ENCODE measurements around the gene SLC38A10.
"Not testable (repeated sequence)": the region's sequence is repeated elsewhere in the genome, so short reads cannot be mapped to it uniquely, and the experiment has no call there.

SLC38A10 gene

GRCh38 chr17:81313776-81314397 lies 18.8 kb upstream of the SLC38A10 start:
- Histone ChIP-seq H2AFZ (ENCODE audit: low read depth, low read length) (no peak overlapping the region), H3K4me3 (ENCODE audit: low read length) (no peak overlapping the region), H3K36me3 (ENCODE audit: insufficient read depth, low read length) (no peaks in the 10 kb centered on the region), H3K27me3 (ENCODE audit: insufficient read depth, low read length) (peaks cover 13% of the 10 kb centered on the region), H3K9me3 (ENCODE audit: low read length) (no peaks in the 10 kb centered on the region), H3K4me1 (ENCODE audit: insufficient read depth, low read length) (peaks cover 57% of the 10 kb centered on the region)

- H2AFZ ChIP-seq (ENCODE audit: low read depth, low read length) = no peak overlapping the region
- no peak overlapping the region for H3K4me3 ChIP-seq (ENCODE audit: low read length)
- no peaks in the 10 kb centered on the region for H3K9me3 ChIP-seq (ENCODE audit: low read length)
- H3K36me3 ChIP-seq (ENCODE audit: insufficient read depth, low read length) = no peaks in the 10 kb centered on the region
- peaks cover 13% of the 10 kb centered on the region for H3K27me3 ChIP-seq (ENCODE audit: insufficient read depth, low read length)
- H3K4me1 ChIP-seq (ENCODE audit: insufficient read depth, low read length) = peaks cover 50% of the 10 kb centered on the region
Measured at GRCh38 chr17:81312624-81313325, 17.7 kb upstream of the SLC38A10 start.

GRCh38 chr17:81311946-81312345 lies 16.8 kb upstream of the SLC38A10 start:
- Histone ChIP-seq H3K27me3 (ENCODE audit: insufficient read depth, low read length) (peaks cover 13% of the 10 kb centered on the region), H3K36me3 (ENCODE audit: insufficient read depth, low read length) (no peaks in the 10 kb centered on the region), H3K4me3 (ENCODE audit: low read length) (no peak overlapping the region), H3K9me3 (ENCODE audit: low read length) (no peaks in the 10 kb centered on the region), H3K4me1 (ENCODE audit: insufficient read depth, low read length) (peaks cover 45% of the 10 kb centered on the region), H2AFZ (ENCODE audit: low read depth, low read length) (no peak overlapping the region)

GRCh38 chr17:81310949-81311550 lies 15.9 kb upstream of the SLC38A10 start:
- Histone ChIP-seq H3K9me3 (ENCODE audit: low read length) (no peaks in the 10 kb centered on the region), H3K4me3 (ENCODE audit: low read length) (no peak overlapping the region), H3K27me3 (ENCODE audit: insufficient read depth, low read length) (peaks cover 9% of the 10 kb centered on the region), H3K4me1 (ENCODE audit: insufficient read depth, low read length) (peaks cover 46% of the 10 kb centered on the region), H3K36me3 (ENCODE audit: insufficient read depth, low read length) (no peaks in the 10 kb centered on the region), H2AFZ (ENCODE audit: low read depth, low read length) (no peak overlapping the region)

GRCh38 chr17:81309859-81310839 lies 15.0 kb upstream of the SLC38A10 start:
- peak overlapping the region; percentile 37 for H2AFZ ChIP-seq (ENCODE audit: low read depth, low read length)
- H3K9me3 ChIP-seq (ENCODE audit: low read length) = no peaks in the 10 kb centered on the region
- peaks cover 4% of the 10 kb centered on the region for H3K27me3 ChIP-seq (ENCODE audit: insufficient read depth, low read length)
- no peaks in the 10 kb centered on the region for H3K36me3 ChIP-seq (ENCODE audit: insufficient read depth, low read length)
- H3K4me1 ChIP-seq (ENCODE audit: insufficient read depth, low read length) = peaks cover 37% of the 10 kb centered on the region
- no peak overlapping the region for H3K4me3 ChIP-seq (ENCODE audit: low read length)

- H3K4me3 ChIP-seq (ENCODE audit: low read length) = no peak overlapping the region
- peaks cover 28% of the 10 kb centered on the region for H3K4me1 ChIP-seq (ENCODE audit: insufficient read depth, low read length)
- peak overlapping the region; percentile 37 for H2AFZ ChIP-seq (ENCODE audit: low read depth, low read length)
- peaks cover 4% of the 10 kb centered on the region for H3K27me3 ChIP-seq (ENCODE audit: insufficient read depth, low read length)
- H3K9me3 ChIP-seq (ENCODE audit: low read length) = no peaks in the 10 kb centered on the region
- no peaks in the 10 kb centered on the region for H3K36me3 ChIP-seq (ENCODE audit: insufficient read depth, low read length)
Measured at GRCh38 chr17:81309140-81309858, 14.2 kb upstream of the SLC38A10 start.

- not testable (repeated sequence) for H3K4me3 ChIP-seq (ENCODE audit: low read length); H3K36me3 ChIP-seq (ENCODE audit: insufficient read depth, low read length); H3K27me3 ChIP-seq (ENCODE audit: insufficient read depth, low read length); H3K9me3 ChIP-seq (ENCODE audit: low read length)
- Histone ChIP-seq H2AFZ (ENCODE audit: low read depth, low read length) (peak overlapping the region; percentile 37), H3K4me1 (ENCODE audit: insufficient read depth, low read length) (peaks cover 28% of the 10 kb centered on the region)
Measured at GRCh38 chr17:81308784-81309139, 13.7 kb upstream of the SLC38A10 start.

- Histone ChIP-seq H3K4me3 (ENCODE audit: low read length) (no peak overlapping the region), H2AFZ (ENCODE audit: low read depth, low read length) (no peak overlapping the region), H3K36me3 (ENCODE audit: insufficient read depth, low read length) (no peaks in the 10 kb centered on the region), H3K4me1 (ENCODE audit: insufficient read depth, low read length) (peaks cover 28% of the 10 kb centered on the region), H3K27me3 (ENCODE audit: insufficient read depth, low read length) (peaks cover 4% of the 10 kb centered on the region), H3K9me3 (ENCODE audit: low read length) (no peaks in the 10 kb centered on the region)
Measured at GRCh38 chr17:81307636-81308560, 12.8 kb upstream of the SLC38A10 start.

- Histone ChIP-seq H3K9me3 (ENCODE audit: low read length) (no peaks in the 10 kb centered on the region), H3K4me3 (ENCODE audit: low read length) (no peak overlapping the region), H3K4me1 (ENCODE audit: insufficient read depth, low read length) (peaks cover 28% of the 10 kb centered on the region), H3K36me3 (ENCODE audit: insufficient read depth, low read length) (no peaks in the 10 kb centered on the region), H2AFZ (ENCODE audit: low read depth, low read length) (no peak overlapping the region), H3K27me3 (ENCODE audit: insufficient read depth, low read length) (peaks cover 4% of the 10 kb centered on the region)
Measured at GRCh38 chr17:81306898-81307510, 11.9 kb upstream of the SLC38A10 start.

- H3K4me1 ChIP-seq (ENCODE audit: insufficient read depth, low read length) = peaks cover 28% of the 10 kb centered on the region
- no peak overlapping the region for H3K4me3 ChIP-seq (ENCODE audit: low read length)
- H3K27me3 ChIP-seq (ENCODE audit: insufficient read depth, low read length) = peaks cover 4% of the 10 kb centered on the region
- no peak overlapping the region for H2AFZ ChIP-seq (ENCODE audit: low read depth, low read length)
- no peaks in the 10 kb centered on the region for H3K36me3 ChIP-seq (ENCODE audit: insufficient read depth, low read length)
- no peaks in the 10 kb centered on the region for H3K9me3 ChIP-seq (ENCODE audit: low read length)
Measured at GRCh38 chr17:81306491-81306890, 11.4 kb upstream of the SLC38A10 start.

- Histone ChIP-seq H3K4me1 (ENCODE audit: insufficient read depth, low read length) (peaks cover 15% of the 10 kb centered on the region), H3K9me3 (ENCODE audit: low read length) (no peaks in the 10 kb centered on the region), H3K36me3 (ENCODE audit: insufficient read depth, low read length) (no peaks in the 10 kb centered on the region), H3K4me3 (ENCODE audit: low read length) (no peak overlapping the region), H2AFZ (ENCODE audit: low read depth, low read length) (no peak overlapping the region), H3K27me3 (ENCODE audit: insufficient read depth, low read length) (no peaks in the 10 kb centered on the region)
Measured at GRCh38 chr17:81305051-81305630, 10.0 kb upstream of the SLC38A10 start.

All from neuron (in vitro differentiated cells).